Upper lobe of left lung (tissue), 6 donors: Measurements from ENCODE around the gene BTBD10. TPM values are rescaled to one million over a fixed set of nuclear protein-coding genes. Genes with fewer than 3 reads are reported as not detected.
"Not testable (repeated sequence)": the region's sequence is repeated elsewhere in the genome, so short reads cannot be mapped to it uniquely, and the experiment has no call there.

Experiments used
- ATAC-seq, 2 donors: fragments of 200-7000 bp; cut with Tn5 transposase; one replicate each; pipeline ENCODE4 v1.9.1; 2022; ENCODE audit warnings: mild to moderate bottlenecking in 2 of 2, moderate library complexity in 2 of 2; ENCODE audit not compliant: low FRiP score in 2 of 2
- DNase-seq, 2 donors: peaks; one replicate each; pipeline ENCODE4 v3.0.0-alpha.2; 2019 to 2020
- H3K27ac ChIP-seq, 4 donors: fragments of 200-600 bp; sonication (generic); one replicate each; pipeline ENCODE4 v1.5.1; 2016 to 2019
- H3K27me3 ChIP-seq, 4 donors: fragments of 200-600 bp; sonication (generic); one replicate each; pipeline ENCODE4 v1.5.1; 2017 to 2019
- H3K36me3 ChIP-seq, 4 donors: fragments of 200-600 bp; sonication (generic); one replicate each; pipeline ENCODE4 v1.5.1; 2016 to 2019
- H3K4me1 ChIP-seq, 4 donors: fragments of 200-600 bp; sonication (generic); one replicate each; pipeline ENCODE4 v1.5.1; 2018 to 2019
- H3K4me3 ChIP-seq, 4 donors: fragments of 200-600 bp; sonication (generic); one replicate each; pipeline ENCODE4 v1.5.1; 2017 to 2019; ENCODE audit warnings: mild to moderate bottlenecking in 2 of 4, moderate library complexity in 1 of 4
- H3K9me3 ChIP-seq, 4 donors: fragments of 200-600 bp; sonication (generic); one replicate each; pipeline ENCODE4 v1.5.1; 2018 to 2019
- EP300 ChIP-seq, 4 donors: sonication (generic); formaldehyde crosslinking; IDR thresholded peaks; one replicate each; pipeline ENCODE4 v1.5.1; 2017; ENCODE audit warnings: antibody characterized with exemption in 4 of 4, control low read depth in 2 of 4
- POLR2A ChIP-seq, 4 donors: fragments of 450-650 bp; IDR thresholded peaks; one replicate each; pipeline ENCODE4 v1.5.1; 2016 to 2017; ENCODE audit warnings: antibody characterized with exemption in 4 of 4, mild to moderate bottlenecking in 2 of 4
- POLR2AphosphoS5 ChIP-seq, 2 donors: sonication (generic); formaldehyde crosslinking; IDR thresholded peaks; one replicate each; pipeline ENCODE4 v1.5.1; 2017; ENCODE audit warnings: antibody characterized with exemption in 2 of 2
- WGBS, 2 donors: methylation state at CpG; one replicate each; pipeline ENCODE4 v1.1.5; 2017 to 2018; 5-methylcytosine and 5-hydroxymethylcytosine counted together
- total RNA-seq, 6 donors: library from RNA; depleted of rRNA in 4 of 6; stranded (reverse); fragments of >200 nt in 4 of 6; gene quantifications; one replicate each; pipeline versions ENCODE4 v1.1.0 to v1.2.1, GENCODE V29; 2016 to 2021
- TF ChIP-seq, protein P1 (sequence below), 6 experiments: fragments of 450-650 bp in 4 of 6; fragments of 200-600 bp in 2 of 6; sonication (generic) in 2 of 6; IDR thresholded peaks; one replicate each; pipeline ENCODE4 v1.5.1; 2016 to 2019; ENCODE audit warnings: antibody characterized with exemption in 6 of 6
- donor health status: DM: no; HTN: no; CAD: no; lungs with moderate emphysema.
- donor health status: DM: no; HTN: yes; CAD: no; lungs with severe emphysema.

The BTBD10 gene
- total RNA-seq, 6 donors from 2014 or later, result 10.7 to 62.9 (median 26.6) TPM

DNA sequence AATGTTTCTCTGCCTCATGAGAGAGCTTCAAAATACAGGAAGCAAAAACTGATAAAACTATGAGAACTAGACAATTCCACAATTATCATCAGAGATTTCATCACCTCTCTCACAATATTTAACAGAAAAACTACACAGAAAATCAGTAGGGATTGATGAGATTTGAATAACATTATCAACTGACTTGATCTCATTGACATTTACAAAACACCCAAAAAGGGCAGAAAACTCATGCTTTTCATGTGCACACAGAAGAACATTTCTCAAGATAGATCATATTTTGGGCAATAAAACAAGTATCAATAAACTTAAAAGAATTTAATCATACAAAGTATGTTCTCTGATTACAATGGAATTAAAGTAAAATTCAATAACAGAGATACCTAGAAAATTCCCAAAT lies 35.6 kb downstream of the BTBD10 start:
- H3K4me3 ChIP-seq, result no peak overlapping the region
- peaks cover 0 to 3% (median 0%) of the 10 kb centered on the region in 4 donors for H3K4me1 ChIP-seq
- H3K9me3 ChIP-seq, result peaks cover 0 to 7% (median 5%) of the 10 kb centered on the region in 4 donors
- H3K27me3 ChIP-seq, result no peaks in the 10 kb centered on the region
- DNase-seq (no peak), ATAC-seq (no peak)
- no peak overlapping the region for H3K27ac ChIP-seq
- H3K36me3 ChIP-seq, result no peaks in the 10 kb centered on the region
- TF ChIP-seq, protein P1, sequence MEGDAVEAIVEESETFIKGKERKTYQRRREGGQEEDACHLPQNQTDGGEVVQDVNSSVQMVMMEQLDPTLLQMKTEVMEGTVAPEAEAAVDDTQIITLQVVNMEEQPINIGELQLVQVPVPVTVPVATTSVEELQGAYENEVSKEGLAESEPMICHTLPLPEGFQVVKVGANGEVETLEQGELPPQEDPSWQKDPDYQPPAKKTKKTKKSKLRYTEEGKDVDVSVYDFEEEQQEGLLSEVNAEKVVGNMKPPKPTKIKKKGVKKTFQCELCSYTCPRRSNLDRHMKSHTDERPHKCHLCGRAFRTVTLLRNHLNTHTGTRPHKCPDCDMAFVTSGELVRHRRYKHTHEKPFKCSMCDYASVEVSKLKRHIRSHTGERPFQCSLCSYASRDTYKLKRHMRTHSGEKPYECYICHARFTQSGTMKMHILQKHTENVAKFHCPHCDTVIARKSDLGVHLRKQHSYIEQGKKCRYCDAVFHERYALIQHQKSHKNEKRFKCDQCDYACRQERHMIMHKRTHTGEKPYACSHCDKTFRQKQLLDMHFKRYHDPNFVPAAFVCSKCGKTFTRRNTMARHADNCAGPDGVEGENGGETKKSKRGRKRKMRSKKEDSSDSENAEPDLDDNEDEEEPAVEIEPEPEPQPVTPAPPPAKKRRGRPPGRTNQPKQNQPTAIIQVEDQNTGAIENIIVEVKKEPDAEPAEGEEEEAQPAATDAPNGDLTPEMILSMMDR (IDR thresholded peaks at IDR 0.05), result no peak
- TF ChIP-seq POLR2AphosphoS5 (IDR thresholded peaks at IDR 0.05), result no peak
- no peak for TF ChIP-seq POLR2A (IDR thresholded peaks at IDR 0.05)
- no peak for TF ChIP-seq EP300 (IDR thresholded peaks at IDR 0.05)

GRCh38 chr11:13423372-13423771 lies 39.6 kb downstream of the BTBD10 start:
- Histone ChIP-seq H3K9me3 (peaks cover 0 to 7% (median 5%) of the 10 kb centered on the region in 4 donors), H3K27ac (no peak overlapping the region), H3K4me1 (peaks cover 0 to 3% (median 0%) of the 10 kb centered on the region in 4 donors), H3K27me3 (no peaks in the 10 kb centered on the region), H3K4me3 (no peak overlapping the region), H3K36me3 (peaks cover 0 to 6% (median 2%) of the 10 kb centered on the region in 4 donors)
- WGBS, 2 donors, result 81 to 84% methylated on average over 6 of the region's 6 CpGs
- TF ChIP-seq EP300 (IDR thresholded peaks at IDR 0.05) (no peak), POLR2AphosphoS5 (IDR thresholded peaks at IDR 0.05) (no peak), POLR2A (IDR thresholded peaks at IDR 0.05) (no peak)
- TF ChIP-seq, protein P1 (IDR thresholded peaks at IDR 0.05), result no peak
- ATAC-seq (no peak), DNase-seq (no peak)

DNA sequence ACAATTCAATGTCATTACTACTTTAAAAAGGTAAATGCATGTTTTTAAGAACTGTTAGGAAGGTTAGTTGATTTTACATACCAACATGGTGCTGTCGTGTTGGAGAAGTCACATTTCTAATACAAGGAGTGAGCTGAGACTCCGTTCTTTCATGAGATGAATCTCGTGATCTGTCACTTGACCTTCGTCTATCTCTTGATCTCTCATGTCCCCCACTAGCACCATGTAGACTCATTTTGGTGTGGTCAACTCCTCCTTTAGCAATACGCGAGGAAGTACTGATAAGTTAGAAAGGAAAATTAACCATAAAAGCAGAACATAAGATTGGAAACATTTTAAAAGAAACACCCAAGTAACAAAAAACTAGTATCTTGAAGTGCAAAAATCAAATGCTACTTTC lies 41.5 kb downstream of the BTBD10 start:
- Histone ChIP-seq H3K9me3 (no peaks in the 10 kb centered on the region), H3K36me3 (peaks cover 0 to 13% (median 6%) of the 10 kb centered on the region in 4 donors), H3K4me3 (no peak overlapping the region), H3K27me3 (no peaks in the 10 kb centered on the region), H3K27ac (no peak overlapping the region), H3K4me1 (peaks cover 0 to 3% (median 0%) of the 10 kb centered on the region in 4 donors)
- WGBS, 2 donors, result 95 to 97% methylated on average over 6 of the region's 6 CpGs
- DNase-seq, result no peak
- no peak for ATAC-seq
- TF ChIP-seq POLR2A (IDR thresholded peaks at IDR 0.05) (no peak), EP300 (IDR thresholded peaks at IDR 0.05) (no peak), POLR2AphosphoS5 (IDR thresholded peaks at IDR 0.05) (no peak)
- TF ChIP-seq, protein P1 (IDR thresholded peaks at IDR 0.05), result no peak

- no peak for ATAC-seq
- no peaks in the 10 kb centered on the region for H3K27me3 ChIP-seq
- H3K27ac ChIP-seq, result no peak overlapping the region
- peaks cover 0 to 67% (median 28%) of the 10 kb centered on the region in 4 donors for H3K36me3 ChIP-seq
- DNase-seq, result no peak
- no peak overlapping the region for H3K4me3 ChIP-seq
- WGBS, 2 donors, result 77 to 89% methylated on average over 3 of the region's 3 CpGs
- TF ChIP-seq, protein P1 (IDR thresholded peaks at IDR 0.05), result no peak
- TF ChIP-seq POLR2A (IDR thresholded peaks at IDR 0.05) (no peak), EP300 (IDR thresholded peaks at IDR 0.05) (no peak), POLR2AphosphoS5 (IDR thresholded peaks at IDR 0.05) (no peak)
- H3K9me3 ChIP-seq, result no peaks in the 10 kb centered on the region
- no peaks in the 10 kb centered on the region for H3K4me1 ChIP-seq
Measured at GRCh38 chr11:13415201-13415600, 47.8 kb downstream of the BTBD10 start.

GRCh38 chr11:13405220-13405619 lies 57.8 kb downstream of the BTBD10 start:
- Histone ChIP-seq H3K4me1 (no peaks in the 10 kb centered on the region), H3K27me3 (no peaks in the 10 kb centered on the region), H3K9me3 (no peaks in the 10 kb centered on the region), H3K36me3 (peaks cover 0 to 38% (median 9%) of the 10 kb centered on the region in 4 donors), H3K27ac (no peak overlapping the region), H3K4me3 (no peak overlapping the region)
- TF ChIP-seq POLR2A (IDR thresholded peaks at IDR 0.05), result no peak
- no peak for TF ChIP-seq EP300 (IDR thresholded peaks at IDR 0.05)
- TF ChIP-seq, protein P1 (IDR thresholded peaks at IDR 0.05), result no peak
- no peak for TF ChIP-seq POLR2AphosphoS5 (IDR thresholded peaks at IDR 0.05)
- no peak for DNase-seq
- ATAC-seq, result no peak
- 98 to 99% methylated on average over 4 of the region's 4 CpGs for WGBS, 2 donors

- not testable (repeated sequence) for ATAC-seq, H3K27me3 ChIP-seq, H3K27ac ChIP-seq, H3K4me1 ChIP-seq, DNase-seq, H3K4me3 ChIP-seq, H3K9me3 ChIP-seq
- peaks cover 0 to 28% (median 8%) of the 10 kb centered on the region in 4 donors for H3K36me3 ChIP-seq
Measured at GRCh38 chr11:13398335-13398734, 64.7 kb downstream of the BTBD10 start.
